ENCODE measurements around the gene EPHA10. TPM values are rescaled to one million over a fixed set of nuclear protein-coding genes. Genes with fewer than 3 reads are reported as not detected.

Gene EPHA10
- total RNA-seq, 1 donor from 2014 or later, result 0.97 TPM

DNA sequence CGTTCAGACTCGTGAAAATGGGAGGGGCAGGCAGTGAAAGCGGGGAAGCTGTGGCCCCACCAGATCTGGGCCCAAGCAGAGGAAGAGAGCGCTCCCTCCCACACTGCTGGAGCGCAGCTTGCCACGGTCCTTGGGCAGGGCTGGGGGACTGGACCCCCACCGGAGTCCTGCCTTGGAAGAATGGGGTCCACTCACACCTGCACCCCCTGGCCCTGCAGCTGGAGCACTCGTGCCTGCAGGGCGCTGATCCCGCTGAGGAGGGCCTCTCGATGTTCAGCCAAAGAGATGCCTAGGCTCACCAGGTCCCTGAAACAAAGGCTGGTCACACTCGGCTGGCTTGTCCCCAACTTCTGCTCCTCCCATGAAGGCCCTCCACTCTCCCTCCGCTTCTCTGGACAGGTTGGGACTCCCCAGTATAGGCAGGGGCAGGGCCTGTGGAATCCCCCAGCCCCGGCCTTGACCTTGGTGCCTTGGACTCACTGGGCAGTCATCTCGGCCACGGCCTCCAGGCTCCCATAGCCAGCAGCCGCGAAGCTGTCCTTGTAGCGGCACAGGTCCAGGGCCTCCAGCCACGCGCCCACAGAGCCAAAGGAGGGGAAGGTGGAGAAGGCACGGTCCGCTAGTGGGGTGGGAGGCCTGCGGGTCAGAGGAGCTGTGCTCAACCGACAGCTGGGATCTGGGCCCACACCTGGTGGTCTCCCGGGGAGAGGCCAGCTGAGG lies 46.6 kb downstream of the EPHA10 start:
- Mint-ChIP-seq H3K36me3 (no peaks in the 10 kb centered on the region), H3K4me1 (ENCODE audit: unreplicated experiment) (no peaks in the 10 kb centered on the region), H3K4me3 (no peak overlapping the region), H3K9me3 (no peaks in the 10 kb centered on the region), H3K27me3 (peaks cover 6% of the 10 kb centered on the region), H3K27ac (no peak overlapping the region)
- DNase-seq (ENCODE audit: extremely low spot score, unreplicated experiment), result no peak
- TF ChIP-seq, protein P1, sequence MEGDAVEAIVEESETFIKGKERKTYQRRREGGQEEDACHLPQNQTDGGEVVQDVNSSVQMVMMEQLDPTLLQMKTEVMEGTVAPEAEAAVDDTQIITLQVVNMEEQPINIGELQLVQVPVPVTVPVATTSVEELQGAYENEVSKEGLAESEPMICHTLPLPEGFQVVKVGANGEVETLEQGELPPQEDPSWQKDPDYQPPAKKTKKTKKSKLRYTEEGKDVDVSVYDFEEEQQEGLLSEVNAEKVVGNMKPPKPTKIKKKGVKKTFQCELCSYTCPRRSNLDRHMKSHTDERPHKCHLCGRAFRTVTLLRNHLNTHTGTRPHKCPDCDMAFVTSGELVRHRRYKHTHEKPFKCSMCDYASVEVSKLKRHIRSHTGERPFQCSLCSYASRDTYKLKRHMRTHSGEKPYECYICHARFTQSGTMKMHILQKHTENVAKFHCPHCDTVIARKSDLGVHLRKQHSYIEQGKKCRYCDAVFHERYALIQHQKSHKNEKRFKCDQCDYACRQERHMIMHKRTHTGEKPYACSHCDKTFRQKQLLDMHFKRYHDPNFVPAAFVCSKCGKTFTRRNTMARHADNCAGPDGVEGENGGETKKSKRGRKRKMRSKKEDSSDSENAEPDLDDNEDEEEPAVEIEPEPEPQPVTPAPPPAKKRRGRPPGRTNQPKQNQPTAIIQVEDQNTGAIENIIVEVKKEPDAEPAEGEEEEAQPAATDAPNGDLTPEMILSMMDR (conservative IDR thresholded peaks at IDR 0.05), result no peak

GRCh38 chr1:37717631-37718030 lies 47.3 kb downstream of the EPHA10 start:
- no peaks in the 10 kb centered on the region for H3K36me3 Mint-ChIP-seq
- no peak overlapping the region for H3K27ac Mint-ChIP-seq
- TF ChIP-seq, protein P1 (conservative IDR thresholded peaks at IDR 0.05), result no peak
- H3K4me3 Mint-ChIP-seq, result no peak overlapping the region
- no peaks in the 10 kb centered on the region for H3K9me3 Mint-ChIP-seq
- no peaks in the 10 kb centered on the region for H3K4me1 Mint-ChIP-seq (ENCODE audit: unreplicated experiment)
- H3K27me3 Mint-ChIP-seq, result peaks cover 6% of the 10 kb centered on the region
- no peak for DNase-seq (ENCODE audit: extremely low spot score, unreplicated experiment)

- H3K4me3 Mint-ChIP-seq, result no peak overlapping the region
- DNase-seq (ENCODE audit: extremely low spot score, unreplicated experiment), result no peak
- H3K4me1 Mint-ChIP-seq (ENCODE audit: unreplicated experiment), result no peaks in the 10 kb centered on the region
- peaks cover 6% of the 10 kb centered on the region for H3K27me3 Mint-ChIP-seq
- no peak overlapping the region for H3K27ac Mint-ChIP-seq
- TF ChIP-seq, protein P1 (conservative IDR thresholded peaks at IDR 0.05), result no peak
- H3K9me3 Mint-ChIP-seq, result no peaks in the 10 kb centered on the region
- H3K36me3 Mint-ChIP-seq, result no peaks in the 10 kb centered on the region
Observed at GRCh38 chr1:37716321-37716720, 48.6 kb downstream of the EPHA10 start.

DNA sequence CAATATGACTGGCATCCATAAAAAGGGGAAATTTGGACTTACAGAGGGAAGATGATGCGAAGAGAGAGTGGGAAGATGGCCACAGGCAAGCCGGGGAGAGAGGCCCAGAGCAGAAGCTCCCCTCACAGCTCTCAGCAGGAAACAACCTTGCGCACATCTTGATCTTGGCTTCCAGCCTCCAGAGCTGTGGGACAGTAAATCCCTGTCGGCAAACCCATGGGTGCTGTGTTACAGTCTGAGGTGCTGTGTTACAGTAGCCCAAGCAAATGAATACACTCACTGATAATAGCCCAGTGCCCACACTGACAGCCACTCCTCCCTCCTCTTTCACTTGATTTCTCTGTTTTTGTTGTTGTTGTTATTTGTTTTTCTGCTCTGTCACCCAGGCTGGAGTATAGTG lies 50.2 kb downstream of the EPHA10 start:
- Mint-ChIP-seq H3K9me3 (no peaks in the 10 kb centered on the region), H3K4me3 (no peak overlapping the region), H3K27me3 (peaks cover 6% of the 10 kb centered on the region), H3K27ac (no peak overlapping the region), H3K4me1 (ENCODE audit: unreplicated experiment) (no peaks in the 10 kb centered on the region), H3K36me3 (no peaks in the 10 kb centered on the region)
- no peak for DNase-seq (ENCODE audit: extremely low spot score, unreplicated experiment)
- TF ChIP-seq, protein P1 (conservative IDR thresholded peaks at IDR 0.05), result no peak

GRCh38 chr1:37714226-37714625 lies 50.7 kb downstream of the EPHA10 start:
- H3K27me3 Mint-ChIP-seq, result peaks cover 6% of the 10 kb centered on the region
- H3K4me3 Mint-ChIP-seq, result no peak overlapping the region
- no peaks in the 10 kb centered on the region for H3K9me3 Mint-ChIP-seq

More at GRCh38 chr1:37714226-37714625, 50.7 kb downstream of the EPHA10 start:
- TF ChIP-seq, protein P1 (conservative IDR thresholded peaks at IDR 0.05), result no peak
- no peaks in the 10 kb centered on the region for H3K4me1 Mint-ChIP-seq (ENCODE audit: unreplicated experiment)
- no peak overlapping the region for H3K27ac Mint-ChIP-seq
- peaks cover 5% of the 10 kb centered on the region for H3K36me3 Mint-ChIP-seq
- no peak for DNase-seq (ENCODE audit: extremely low spot score, unreplicated experiment)
